ENCODE measurements around the gene TSTD1. TPM values are rescaled to one million over a fixed set of nuclear protein-coding genes. Genes with fewer than 3 reads are reported as not detected.

Gene TSTD1
- total and polyA plus RNA-seq, 2 of the 8 experiments (the other 6 are each of a cell fraction or from before 2014, with no cell fraction given), result 60.9 to 314 TPM

DNA sequence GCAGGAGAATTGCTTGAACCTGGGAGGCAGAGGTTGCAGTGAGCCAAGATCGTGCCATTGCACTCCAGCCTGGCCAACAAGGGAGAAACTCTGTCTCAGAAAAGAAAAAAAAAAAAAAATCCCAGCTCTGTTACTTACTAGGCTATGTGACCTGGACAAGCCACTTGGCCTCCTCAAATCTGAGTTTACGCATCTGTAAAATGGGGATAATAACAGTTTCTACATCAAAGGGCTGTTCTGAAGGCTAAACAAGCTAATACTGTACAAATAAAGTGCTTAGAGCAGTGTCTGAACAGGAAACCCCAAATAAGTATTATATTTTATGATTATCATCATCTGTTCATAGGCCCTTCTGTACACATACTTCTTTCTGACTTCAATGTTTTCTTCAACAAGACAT lies 31.4 kb downstream of the TSTD1 start:
- Histone ChIP-seq H2BK120ac (replicated peaks; ENCODE audit: low read depth, low read length) (no peak overlapping the region), H3K79me1 (ENCODE audit: low read depth, low read length) (peaks cover 9% of the 10 kb centered on the region), H3K56ac (replicated peaks; ENCODE audit: insufficient read length, low read depth, low read length) (no peak overlapping the region), H3K4ac (replicated peaks; ENCODE audit: insufficient read length, low read depth, low read length) (no peak overlapping the region), H3K79me2 (ENCODE audit: control insufficient read depth in 1 of 2, insufficient read depth in 2 of 2, low read length in 2 of 2) (peaks cover 32 to 92% of the 10 kb centered on the region in 2 experiments), H4K5ac (ENCODE audit: insufficient read length, low read depth, low read length) (no peak overlapping the region), H2BK15ac (ENCODE audit: low read length) (no peak overlapping the region), H3K27ac (ENCODE audit: low read depth, low read length) (no peak overlapping the region), H3K4me1 (replicated peaks in 1 of 4; ENCODE audit: control insufficient read depth in 3 of 4, insufficient read depth in 4 of 4, low read length in 3 of 4) (no peaks in the 10 kb centered on the region; a peak in 1 of 7 replicates), H4K91ac (replicated peaks; ENCODE audit: insufficient read length, low read length) (no peak overlapping the region), H3K27me3 (replicated peaks in 1 of 4; ENCODE audit: control insufficient read depth in 3 of 4, extremely low read depth in 1 of 4, insufficient read depth in 3 of 4, low read length in 3 of 4) (no peaks in the 10 kb centered on the region), H2BK5ac (ENCODE audit: low read depth, low read length) (no peak overlapping the region), H2BK12ac (ENCODE audit: low read depth, low read length) (no peak overlapping the region), H3K9me3 (ENCODE audit: insufficient read depth in 2 of 2, low read depth in 1 of 2, low read length in 1 of 2) (no peaks in the 10 kb centered on the region), H2AFZ (ENCODE audit: low read length) (no peak overlapping the region), H3K23me2 (ENCODE audit: low read depth, low read length) (no peaks in the 10 kb centered on the region), H3K23ac (ENCODE audit: insufficient read length) (no peak overlapping the region), H3K9ac (replicated peaks in 1 of 4; ENCODE audit: extremely low read depth in 1 of 4, low read depth in 3 of 4, low read length in 3 of 4) (no peak overlapping the region), H2AK5ac (ENCODE audit: low read depth, low read length) (no peak overlapping the region), H3K14ac (ENCODE audit: insufficient read length) (no peak overlapping the region), H4K8ac (ENCODE audit: extremely low read depth, insufficient read depth, low read length) (no peak overlapping the region), H3K4me3 (ENCODE audit: extremely low read depth in 1 of 4, insufficient read depth in 2 of 4, low read depth in 3 of 4, low read length in 4 of 4) (no peak overlapping the region), H4K20me1 (replicated peaks in 1 of 2; ENCODE audit: control insufficient read depth in 1 of 2, insufficient read depth in 2 of 2, low read length in 2 of 2) (peaks cover 7 to 19% of the 10 kb centered on the region in 2 experiments), H3K18ac (ENCODE audit: extremely low read depth, low read length) (no peak overlapping the region), H3K36me3 (ENCODE audit: control insufficient read depth in 2 of 4, insufficient read depth in 4 of 4, low read length in 3 of 4) (peaks cover 0 to 7% (median 2%) of the 10 kb centered on the region in 4 experiments; a peak in 3 of 8 replicates), H3K4me2 (ENCODE audit: insufficient read depth in 1 of 2, low read depth in 2 of 2, low read length in 2 of 2) (no peak overlapping the region), H2BK20ac (ENCODE audit: low read length) (no peak overlapping the region)
- POLR2A ChIA-PET (ENCODE audit: partially characterized antibody), result interaction anchor here (0.6 to 2.5 kb wide), 8 partner anchors 11 to 125 kb away, joined by 3 to 7 read pairs (median 3); partner anchors contain the start of genes DEDD and F11R
- no peak for TF ChIP-seq EZH2 (IDR thresholded peaks at IDR 0.05; ENCODE audit: low read depth, low read length, severe bottlenecking)
- no peak for TF ChIP-seq CBX5 (IDR thresholded peaks at IDR 0.05; ENCODE audit: low read depth, low read length)
- no peak for TF ChIP-seq ZNF274 (IDR thresholded peaks at IDR 0.05; ENCODE audit: borderline replicate concordance, extremely low read depth, low read length)
- no peak for TF ChIP-seq ASH2L (IDR thresholded peaks at IDR 0.05; ENCODE audit: low read length)
- no peak for TF ChIP-seq SUZ12 (IDR thresholded peaks at IDR 0.05; ENCODE audit: low read length)
- TF ChIP-seq MAX (IDR thresholded peaks at IDR 0.05), result no peak
- TF ChIP-seq HDAC6 (IDR thresholded peaks at IDR 0.05; ENCODE audit: low read depth, low read length), result no peak
- TF ChIP-seq CHD2 (IDR thresholded peaks at IDR 0.05; ENCODE audit: low read length), result no peak
- TF ChIP-seq POLR2A (IDR thresholded peaks at IDR 0.05; ENCODE audit: control extremely low read depth in 1 of 2, low read depth in 2 of 2, low read length in 2 of 2), result no peak
- no peak for TF ChIP-seq SP1 (IDR thresholded peaks at IDR 0.05; ENCODE audit: low read depth, low read length)
- WGBS, 2 experiments (ENCODE audit: extremely low coverage in 1 of 2, insufficient coverage in 1 of 2, insufficient read length in 1 of 2, insufficient replicate concordance in 2 of 2, low coverage in 1 of 2, low lambda C conversion rate in 2 of 2, missing lambda C conversion rate in 1 of 2), result 90% methylated on average over 2 of the region's 2 CpGs; no CpG with 5 or more reads in 1 of the 2 experiments
- FAIRE-seq (no peak), DNase-seq (ENCODE audit: low read depth in 1 of 2, low spot score in 2 of 2) (no peak)
- CTCF ChIA-PET (ENCODE audit: partially characterized antibody), result interaction anchor here (0.6 to 9.8 kb wide), 4 partner anchors 9 to 44 kb away, joined by 3 to 58 read pairs (median 7); partner anchors contain the start of gene F11R

Measured in H1 (cell line).